IPS-18a (cell line): ENCODE results near the gene COL5A1.

Experiments used
- H3K27ac ChIP-seq: one replicate; pipeline ENCODE4 v1.5.1; 2013; ENCODE audit warnings: low read length
- H3K27me3 ChIP-seq: one replicate; pipeline ENCODE4 v1.6.1; 2013; ENCODE audit warnings: mild to moderate bottlenecking, low read length; ENCODE audit not compliant: control insufficient read depth, insufficient read depth
- H3K36me3 ChIP-seq: one replicate; pipeline ENCODE4 v1.6.1; 2013; ENCODE audit warnings: low read depth, low read length; ENCODE audit not compliant: control insufficient read depth
- H3K4me1 ChIP-seq: one replicate; pipeline ENCODE4 v1.6.1; 2013; ENCODE audit warnings: low read depth, low read length; ENCODE audit not compliant: control insufficient read depth
- H3K4me3 ChIP-seq: one replicate; pipeline ENCODE4 v1.5.1; 2013; ENCODE audit warnings: low read length
- H3K9ac ChIP-seq: one replicate; pipeline ENCODE4 v1.6.1; 2013; ENCODE audit warnings: mild to moderate bottlenecking, low read length, moderate library complexity
- H3K9me3 ChIP-seq: one replicate; pipeline ENCODE4 v1.6.1; 2013; ENCODE audit warnings: low read depth, low read length; ENCODE audit not compliant: control insufficient read depth

Gene COL5A1

DNA sequence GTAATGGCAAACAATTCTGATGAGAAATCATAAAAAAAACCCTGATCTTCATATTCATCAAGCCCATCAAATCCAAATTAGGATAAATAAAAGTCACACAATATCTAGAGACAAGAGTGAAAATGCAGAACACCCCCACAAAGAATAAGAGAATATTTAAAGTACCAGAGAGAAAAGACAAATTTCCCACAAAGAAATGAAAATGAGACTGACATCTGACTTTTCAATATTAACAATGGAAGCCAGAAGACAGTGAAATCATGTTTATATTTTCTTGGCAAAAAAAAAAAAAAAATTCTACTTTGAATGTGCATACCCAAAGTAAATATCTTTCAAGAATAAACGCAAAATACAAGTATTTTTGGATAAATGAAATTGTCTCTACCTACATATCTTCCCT is 28.9 kb upstream of the COL5A1 start:
- Histone ChIP-seq H3K9me3 (peaks cover 20% of the 10 kb centered on the region), H3K9ac (no peak overlapping the region), H3K36me3 (no peaks in the 10 kb centered on the region), H3K27me3 (no peaks in the 10 kb centered on the region), H3K27ac (no peak overlapping the region), H3K4me3 (no peak overlapping the region), H3K4me1 (no peaks in the 10 kb centered on the region)

DNA sequence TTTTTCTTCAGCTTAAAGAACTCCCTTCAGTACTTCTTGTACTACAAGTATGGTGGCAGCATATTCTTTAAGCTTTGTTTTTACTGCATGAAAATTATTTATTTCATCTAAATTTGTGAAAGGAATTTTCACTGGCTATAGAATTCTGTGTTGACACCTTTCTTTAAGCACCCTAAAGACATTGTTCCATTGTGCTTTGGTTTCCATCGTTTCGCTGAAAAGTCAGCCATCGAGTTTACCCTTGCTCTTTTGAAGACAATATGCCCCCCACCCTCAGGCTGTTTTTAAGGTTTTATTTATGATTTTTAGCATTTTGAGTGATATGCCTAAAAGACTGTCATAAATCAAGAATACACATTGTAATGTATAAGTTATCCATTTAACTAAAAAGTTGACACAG is 27.3 kb upstream of the COL5A1 start:
- peaks cover 20% of the 10 kb centered on the region for H3K9me3 ChIP-seq
- no peak overlapping the region for H3K9ac ChIP-seq
- H3K4me1 ChIP-seq, result no peaks in the 10 kb centered on the region
- H3K36me3 ChIP-seq, result no peaks in the 10 kb centered on the region
- H3K4me3 ChIP-seq, result no peak overlapping the region
- no peak overlapping the region for H3K27ac ChIP-seq
- no peaks in the 10 kb centered on the region for H3K27me3 ChIP-seq

DNA sequence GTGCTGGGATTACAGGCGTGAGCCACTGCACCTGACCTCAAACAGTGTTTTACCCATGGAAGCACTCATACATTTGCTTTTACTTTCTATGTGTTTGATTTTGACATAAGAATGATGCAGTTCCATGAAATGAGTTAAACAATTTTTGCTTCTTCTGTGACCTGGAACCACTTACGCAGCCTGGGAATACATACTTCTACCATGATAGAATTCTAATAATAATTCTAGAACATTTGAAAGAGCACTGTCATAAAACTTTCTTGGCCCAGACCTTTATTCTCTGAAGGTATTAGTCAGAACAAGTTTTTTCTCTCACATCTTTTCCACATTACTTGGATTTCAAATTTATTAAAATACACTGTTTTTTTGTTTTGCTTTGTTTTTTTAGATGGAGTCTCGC is 25.3 kb upstream of the COL5A1 start:
- peaks cover 20% of the 10 kb centered on the region for H3K9me3 ChIP-seq
- no peaks in the 10 kb centered on the region for H3K36me3 ChIP-seq
- H3K9ac ChIP-seq, result no peak overlapping the region
- H3K27me3 ChIP-seq, result no peaks in the 10 kb centered on the region
- no peaks in the 10 kb centered on the region for H3K4me1 ChIP-seq
- H3K4me3 ChIP-seq, result no peak overlapping the region
- H3K27ac ChIP-seq, result no peak overlapping the region

DNA sequence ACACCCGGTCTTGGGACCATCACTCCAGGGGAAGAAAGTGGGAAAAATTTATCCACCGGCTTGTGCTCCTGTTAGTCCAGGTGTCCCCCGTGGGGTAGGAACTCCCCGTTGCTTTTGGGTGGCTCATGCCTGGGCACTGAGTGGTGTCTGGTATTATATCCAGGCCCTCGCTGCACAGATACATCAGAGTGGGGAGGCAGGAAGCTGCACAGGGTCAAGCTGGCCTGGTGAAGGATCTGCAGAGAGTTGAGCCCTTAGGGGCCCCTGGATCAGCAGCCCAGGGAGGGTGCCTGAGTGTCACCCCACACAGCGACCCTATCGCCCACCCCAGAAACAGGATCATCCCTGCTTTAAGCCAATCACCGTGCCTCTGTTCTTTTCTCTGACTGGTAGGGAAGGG is 24.4 kb upstream of the COL5A1 start:
- H3K4me3 ChIP-seq, result no peak overlapping the region
- H3K9me3 ChIP-seq, result peaks cover 16% of the 10 kb centered on the region
- H3K27me3 ChIP-seq, result no peaks in the 10 kb centered on the region
- no peaks in the 10 kb centered on the region for H3K36me3 ChIP-seq
- H3K27ac ChIP-seq, result no peak overlapping the region
- no peak overlapping the region for H3K9ac ChIP-seq
- H3K4me1 ChIP-seq, result no peaks in the 10 kb centered on the region

DNA sequence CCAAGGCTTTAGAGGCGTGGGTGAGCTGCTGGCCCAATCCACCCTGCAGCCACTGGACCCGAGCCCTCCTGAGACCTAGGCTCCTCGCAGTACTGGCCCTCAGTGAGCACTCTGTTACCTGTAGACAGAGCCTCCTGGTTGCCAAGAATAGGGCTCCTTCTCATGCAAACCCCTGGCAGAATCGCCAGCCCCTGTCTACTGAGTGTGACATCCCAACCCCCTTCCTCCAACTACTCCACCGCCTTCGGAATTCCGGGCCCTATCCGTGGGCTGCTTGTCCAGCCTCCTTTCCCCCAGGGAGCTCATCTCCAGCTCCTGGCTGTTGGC is 23.8 kb upstream of the COL5A1 start:
- H3K9me3 ChIP-seq, result peaks cover 10% of the 10 kb centered on the region
- H3K27ac ChIP-seq, result no peak overlapping the region
- no peaks in the 10 kb centered on the region for H3K36me3 ChIP-seq
- no peak overlapping the region for H3K4me3 ChIP-seq
- no peak overlapping the region for H3K9ac ChIP-seq
- no peaks in the 10 kb centered on the region for H3K4me1 ChIP-seq
- no peaks in the 10 kb centered on the region for H3K27me3 ChIP-seq

DNA sequence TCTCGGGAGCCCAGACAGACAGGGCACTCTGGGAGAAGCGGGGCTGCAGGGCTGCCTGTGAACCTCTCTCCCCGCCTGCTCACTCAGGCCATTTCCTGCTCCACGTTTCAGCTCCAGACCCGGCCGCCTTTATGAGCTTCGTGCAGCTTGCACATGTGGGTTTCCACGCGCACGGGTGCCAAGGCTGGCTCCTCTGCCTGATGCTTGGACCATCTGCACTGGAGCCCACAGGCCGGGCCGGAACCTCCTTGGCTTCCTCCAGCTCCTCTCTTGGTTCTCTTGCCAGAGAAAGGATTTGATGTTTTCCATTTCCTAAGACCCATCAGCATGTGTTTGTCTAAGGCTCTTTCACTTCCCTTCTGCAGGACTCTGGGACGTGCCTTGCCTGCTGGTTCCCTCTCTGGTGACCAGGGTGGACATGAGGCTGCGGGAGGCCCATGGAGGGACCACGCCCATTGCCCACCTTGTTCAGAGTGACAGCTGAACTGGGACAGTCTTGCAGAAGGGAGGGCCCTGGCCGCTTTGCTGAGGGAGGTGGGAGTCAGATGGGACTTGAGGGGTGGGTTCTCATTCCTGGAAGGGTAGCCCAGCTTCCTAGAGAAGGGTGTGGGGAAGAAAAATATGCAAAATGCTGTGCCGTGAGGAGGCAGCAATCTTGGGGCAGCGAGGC is 23.3 kb upstream of the COL5A1 start:
- no peaks in the 10 kb centered on the region for H3K4me1 ChIP-seq
- H3K9me3 ChIP-seq, result peaks cover 9% of the 10 kb centered on the region
- no peak overlapping the region for H3K27ac ChIP-seq
- no peaks in the 10 kb centered on the region for H3K27me3 ChIP-seq
- H3K9ac ChIP-seq, result no peak overlapping the region
- no peaks in the 10 kb centered on the region for H3K36me3 ChIP-seq
- H3K4me3 ChIP-seq, result no peak overlapping the region

DNA sequence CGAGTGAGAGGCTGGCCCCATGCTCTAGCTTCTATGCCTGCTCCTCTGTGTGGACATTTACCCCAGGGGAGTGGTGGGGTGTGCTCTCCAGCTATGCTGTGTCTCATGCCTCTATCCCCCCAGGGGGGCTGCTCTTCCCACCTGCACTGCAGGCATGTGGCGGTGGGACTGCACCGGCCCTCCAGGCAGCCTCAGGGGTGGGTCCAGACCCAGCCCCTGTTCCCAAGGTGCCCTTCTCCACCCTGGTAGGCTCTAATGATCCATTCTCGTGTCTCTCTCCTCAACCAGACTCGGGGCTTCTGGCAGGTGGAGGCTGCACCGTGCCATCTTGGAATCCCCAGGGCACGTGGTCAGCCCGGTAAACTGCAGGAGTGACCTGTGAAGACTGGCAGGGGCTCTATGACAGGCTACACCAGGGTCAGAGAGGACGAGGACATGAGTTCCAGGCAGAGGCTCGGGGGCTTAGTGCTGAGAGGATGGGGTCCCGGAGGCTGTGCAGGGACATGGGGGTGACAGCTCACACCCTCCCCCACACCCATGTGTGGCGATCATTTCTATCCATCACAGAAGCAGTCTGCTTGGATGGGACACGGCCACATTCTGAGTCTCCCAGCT is 22.7 kb upstream of the COL5A1 start:
- no peaks in the 10 kb centered on the region for H3K36me3 ChIP-seq
- H3K4me3 ChIP-seq, result no peak overlapping the region
- H3K9ac ChIP-seq, result no peak overlapping the region
- peaks cover 5% of the 10 kb centered on the region for H3K9me3 ChIP-seq
- H3K27ac ChIP-seq, result no peak overlapping the region
- no peaks in the 10 kb centered on the region for H3K27me3 ChIP-seq
- no peaks in the 10 kb centered on the region for H3K4me1 ChIP-seq

DNA sequence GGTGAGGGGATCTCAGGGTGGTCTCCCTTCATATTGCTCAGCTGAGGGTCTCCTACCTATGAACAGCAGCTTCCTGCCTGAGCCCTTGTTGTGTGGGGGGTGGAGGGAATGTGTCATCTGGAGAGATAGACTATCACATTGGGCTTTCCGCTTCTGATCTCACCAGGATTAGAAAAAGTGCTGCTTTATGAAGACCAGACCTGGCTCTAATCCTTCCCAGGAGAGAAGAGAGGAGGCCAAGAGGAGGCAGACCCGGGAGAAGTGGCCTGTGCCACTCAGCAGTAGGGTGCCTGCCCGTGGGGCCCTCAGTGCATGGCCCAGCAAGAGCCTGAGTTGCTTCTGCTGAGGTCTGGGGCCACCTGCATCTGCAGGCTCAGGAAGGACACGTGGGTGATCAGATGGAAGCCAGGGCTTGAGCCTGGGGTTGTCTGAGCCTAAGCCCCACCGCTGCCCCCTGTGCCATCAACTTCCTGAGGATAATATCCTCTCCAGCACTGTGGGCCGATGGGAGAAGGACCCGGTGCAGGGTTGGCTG is 22.1 kb upstream of the COL5A1 start:
- Histone ChIP-seq H3K36me3 (no peaks in the 10 kb centered on the region), H3K4me1 (no peaks in the 10 kb centered on the region), H3K9me3 (peaks cover 3% of the 10 kb centered on the region), H3K4me3 (no peak overlapping the region), H3K27me3 (no peaks in the 10 kb centered on the region), H3K27ac (no peak overlapping the region), H3K9ac (no peak overlapping the region)

DNA sequence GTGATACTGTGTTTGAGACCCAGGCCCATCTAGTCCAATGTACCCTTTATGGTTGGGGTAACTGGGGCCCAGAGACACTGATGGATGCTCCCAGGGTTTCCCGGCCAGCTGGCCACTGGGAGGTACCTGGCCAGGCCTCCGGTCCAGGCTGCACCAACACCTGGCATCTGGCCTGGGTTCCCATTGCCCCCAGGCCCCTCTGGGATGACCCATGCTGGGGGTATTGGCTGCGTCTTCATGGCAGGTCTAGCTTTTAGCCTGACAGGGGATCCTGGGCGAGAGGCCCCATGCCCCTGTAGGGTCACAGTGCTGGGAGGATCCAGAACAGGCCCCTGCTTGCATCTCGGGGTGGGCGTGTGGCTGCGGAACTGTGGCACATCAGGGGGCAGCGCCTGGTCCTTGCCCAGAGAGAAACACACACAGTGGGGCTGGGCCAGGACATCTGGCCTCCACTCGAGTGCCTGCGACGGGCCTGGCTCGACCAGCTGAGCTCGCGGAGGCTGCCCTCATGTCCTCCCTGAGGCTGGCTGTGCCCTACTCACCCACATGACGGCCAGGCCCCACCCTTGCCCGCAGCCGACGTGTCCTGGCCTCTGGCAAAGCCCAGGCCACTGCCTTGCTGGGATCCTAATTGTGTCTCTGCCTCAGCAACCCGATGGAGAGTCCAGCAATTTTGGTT is 21.5 kb upstream of the COL5A1 start:
- Histone ChIP-seq H3K9ac (no peak overlapping the region), H3K4me3 (no peak overlapping the region), H3K4me1 (no peaks in the 10 kb centered on the region), H3K9me3 (peaks cover 3% of the 10 kb centered on the region), H3K27me3 (no peaks in the 10 kb centered on the region), H3K36me3 (no peaks in the 10 kb centered on the region), H3K27ac (no peak overlapping the region)

DNA sequence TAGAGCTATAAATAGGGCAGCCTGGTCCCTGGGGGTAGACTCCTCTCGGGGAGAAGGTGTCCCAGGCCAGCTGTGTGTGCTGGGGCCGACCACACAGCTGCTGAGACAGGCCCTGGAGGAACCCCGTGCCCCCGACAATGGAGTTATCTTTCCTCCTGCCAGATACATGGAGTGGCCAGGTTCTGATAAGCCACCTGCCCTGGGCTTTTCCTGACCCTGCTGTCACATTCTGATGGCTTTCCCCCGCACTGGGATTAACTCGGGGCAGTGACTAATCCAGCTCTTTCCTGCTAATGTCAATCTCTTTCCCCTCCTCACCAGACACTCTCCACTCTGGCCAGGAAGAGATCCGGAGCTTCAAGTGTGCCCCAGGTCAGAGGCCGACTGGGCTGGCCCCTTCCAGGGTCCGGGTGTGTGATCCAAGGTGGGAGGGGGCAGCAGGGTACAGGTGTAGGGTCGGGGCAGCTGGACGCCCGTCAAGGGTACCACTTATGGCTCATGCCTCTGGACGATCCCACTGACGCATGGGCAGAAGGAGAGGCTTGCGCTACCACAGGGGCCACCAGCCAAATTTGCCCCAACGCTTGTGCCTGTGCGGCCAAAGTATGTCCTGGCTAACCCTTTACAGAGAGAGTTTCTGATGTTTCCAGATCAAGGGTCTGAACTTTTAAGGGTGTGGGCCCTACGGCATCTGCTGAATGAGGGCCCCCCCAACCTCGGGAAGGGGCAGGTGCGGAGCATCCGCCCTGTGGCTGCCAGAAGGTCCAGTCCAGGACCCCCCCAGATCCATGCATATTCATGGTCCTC is 20.6 kb upstream of the COL5A1 start:
- Histone ChIP-seq H3K4me1 (peaks cover 3% of the 10 kb centered on the region), H3K27me3 (no peaks in the 10 kb centered on the region), H3K27ac (no peak overlapping the region), H3K4me3 (no peak overlapping the region), H3K9me3 (no peaks in the 10 kb centered on the region), H3K9ac (no peak overlapping the region), H3K36me3 (no peaks in the 10 kb centered on the region)

DNA sequence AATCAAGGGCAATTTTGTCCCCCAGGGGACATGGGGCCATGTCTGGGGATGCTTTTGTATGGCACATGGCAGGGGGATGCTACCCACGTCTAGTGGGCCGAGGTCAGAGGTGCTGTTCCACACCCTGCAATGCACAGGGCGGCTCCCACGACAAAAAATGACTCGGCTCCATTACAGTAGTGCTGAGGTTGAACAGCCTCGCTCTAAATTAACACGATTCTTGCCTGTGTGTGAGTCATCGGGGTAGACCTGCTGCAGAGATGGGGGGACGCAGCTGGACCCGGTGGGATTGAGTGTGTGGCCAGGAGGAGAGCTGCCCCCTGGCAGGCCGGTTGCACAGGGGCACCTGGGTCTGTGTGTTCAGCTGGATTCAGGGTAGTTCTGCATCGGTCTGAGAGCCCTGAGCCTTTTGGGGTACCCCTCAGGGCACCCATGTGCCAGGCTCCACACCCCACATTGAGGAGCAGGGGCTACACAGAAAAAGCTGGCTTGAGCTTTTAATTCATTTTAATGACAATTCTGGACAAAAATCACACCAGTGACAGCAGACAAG is 20.0 kb upstream of the COL5A1 start:
- H3K9ac ChIP-seq, result no peak overlapping the region
- H3K4me1 ChIP-seq, result peaks cover 8% of the 10 kb centered on the region
- no peaks in the 10 kb centered on the region for H3K27me3 ChIP-seq
- no peak overlapping the region for H3K27ac ChIP-seq
- H3K36me3 ChIP-seq, result no peaks in the 10 kb centered on the region
- H3K9me3 ChIP-seq, result no peaks in the 10 kb centered on the region
- no peak overlapping the region for H3K4me3 ChIP-seq
